Esophagus (tissue), 2 donors: Measurements from ENCODE around the gene TRAPPC1. TPM values are rescaled to one million over a fixed set of nuclear protein-coding genes. Genes with fewer than 3 reads are reported as not detected.
A peak's percentile ranks its signal among the peaks of the same experiment; 100 is the strongest.

Experiments used
- H3K27ac ChIP-seq, 2 donors: one replicate each; pipeline ENCODE4 v1.5.1; 2013; ENCODE audit warnings: low read depth in 2 of 2, mild to moderate bottlenecking in 2 of 2, inconsistent platforms in 1 of 2, low read length in 1 of 2, moderate library complexity in 1 of 2
- H3K27me3 ChIP-seq, 2 donors: one replicate each; pipeline ENCODE4 v1.6.1; 2013; ENCODE audit warnings: low read length in 2 of 2, control low read depth in 1 of 2, mild to moderate bottlenecking in 1 of 2; ENCODE audit not compliant: insufficient read depth in 2 of 2, control insufficient read depth in 1 of 2
- H3K36me3 ChIP-seq, 2 donors: one replicate each; pipeline ENCODE4 v1.6.1; 2013; ENCODE audit warnings: low read length in 1 of 2; ENCODE audit not compliant: control insufficient read depth in 2 of 2, insufficient read depth in 2 of 2
- H3K4me1 ChIP-seq, 2 donors: one replicate each; pipeline ENCODE4 v1.6.1; 2013; ENCODE audit warnings: low read length in 1 of 2; ENCODE audit not compliant: control insufficient read depth in 2 of 2, insufficient read depth in 2 of 2
- H3K4me3 ChIP-seq, 2 donors: one replicate each; pipeline ENCODE4 v1.5.1; 2013; ENCODE audit warnings: low read length in 2 of 2, mild to moderate bottlenecking in 2 of 2, low read depth in 1 of 2, moderate library complexity in 1 of 2
- H3K9me3 ChIP-seq, 2 donors: one replicate each; pipeline ENCODE4 v1.6.1; 2013; ENCODE audit warnings: mild to moderate bottlenecking in 2 of 2, low read depth in 1 of 2, low read length in 1 of 2, moderate library complexity in 1 of 2; ENCODE audit not compliant: control insufficient read depth in 2 of 2, insufficient read depth in 1 of 2
- WGBS, 2 donors: extraction: QIAGEN DNeasy Blood & Tissue Kit; methylation state at CpG; one replicate each; pipeline ENCODE4 v1.1.7; 2013; 5-methylcytosine and 5-hydroxymethylcytosine counted together
- polyA plus RNA-seq, 2 donors: library from polyadenylated mRNA; stranded (reverse); fragments of 200-250 nt; gene quantifications; one replicate each; pipeline ENCODE4 v1.2.3, GENCODE V29; 2013
- donor health status: healthy with polysubstance abuse.
- donor health status: Bipolar disorder and iron deficiency.

The TRAPPC1 gene
- polyA plus RNA-seq, 2 donors = 95.9 to 125 TPM

DNA sequence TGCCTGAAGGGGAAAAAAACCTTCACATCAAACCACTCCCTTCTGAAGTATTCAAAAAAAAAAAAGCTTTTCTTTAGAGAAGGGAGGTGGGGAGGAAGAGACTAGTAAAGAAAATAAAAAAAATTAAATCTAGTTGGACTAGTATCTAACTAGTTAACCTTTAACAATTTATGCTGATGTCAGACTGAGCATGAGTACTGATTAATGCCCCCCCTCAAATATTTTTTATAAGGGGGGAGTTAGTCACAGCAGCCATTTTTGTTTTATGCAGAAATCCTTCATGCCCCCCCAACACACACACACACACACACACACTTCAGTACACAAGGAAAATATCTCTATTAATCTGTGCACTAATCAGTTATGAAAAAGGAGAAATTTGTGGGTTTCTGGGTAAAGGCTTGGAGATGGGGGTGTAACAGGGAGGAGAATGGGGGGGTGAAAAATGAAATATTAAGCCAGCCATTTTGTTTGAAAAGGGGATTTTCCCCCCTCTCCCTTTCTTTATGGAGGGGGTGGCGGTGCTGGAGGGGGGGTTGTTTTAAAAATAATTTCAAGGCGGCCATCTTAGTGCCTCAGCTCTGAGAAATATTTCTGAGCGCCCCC, 47.9 kb downstream of the TRAPPC1 start:
- peak overlapping the region in 1 of 2 donors; percentile 0 for H3K27ac ChIP-seq

DNA sequence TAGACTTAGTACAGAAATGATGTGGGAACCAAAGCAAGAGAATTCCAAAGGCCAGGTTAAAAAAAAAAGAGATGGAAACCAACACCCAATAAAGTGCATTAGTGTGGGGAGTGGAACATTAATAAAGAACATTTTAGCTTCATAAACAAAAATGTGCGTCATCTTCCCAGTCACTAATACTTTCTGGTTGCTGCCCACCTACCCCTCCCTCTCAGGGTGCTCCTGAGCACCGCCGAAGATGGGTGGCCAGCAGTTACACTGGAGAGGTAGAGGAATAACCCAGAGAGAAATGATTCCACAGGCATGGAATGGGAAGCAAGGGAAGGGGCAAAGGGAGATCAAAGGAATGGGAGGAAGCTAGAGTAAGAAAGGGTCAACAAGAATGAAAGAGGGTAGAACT, 49.1 kb downstream of the TRAPPC1 start:
- H3K27ac ChIP-seq = peak overlapping the region in 1 of 2 donors; percentile 8
- H3K4me1 ChIP-seq = peaks cover 2 to 4% of the 10 kb centered on the region in 2 donors
- no peak overlapping the region for H3K4me3 ChIP-seq
- WGBS, 2 donors = 79 to 89% methylated on average over 3 of the region's 3 CpGs
- H3K9me3 ChIP-seq = no peaks in the 10 kb centered on the region
- H3K27me3 ChIP-seq = no peaks in the 10 kb centered on the region
- H3K36me3 ChIP-seq = peaks cover 0 to 2% of the 10 kb centered on the region in 2 donors

More for the DNA sequence above, 47.9 kb downstream of the TRAPPC1 start:
- WGBS, 2 donors = 0% methylated on average over 3 of the region's 3 CpGs
- H3K36me3 ChIP-seq = peaks cover 0 to 2% of the 10 kb centered on the region in 2 donors
- H3K4me1 ChIP-seq = peaks cover 5 to 8% of the 10 kb centered on the region in 2 donors
- no peak overlapping the region for H3K4me3 ChIP-seq
- H3K9me3 ChIP-seq = no peaks in the 10 kb centered on the region
- H3K27me3 ChIP-seq = no peaks in the 10 kb centered on the region

DNA sequence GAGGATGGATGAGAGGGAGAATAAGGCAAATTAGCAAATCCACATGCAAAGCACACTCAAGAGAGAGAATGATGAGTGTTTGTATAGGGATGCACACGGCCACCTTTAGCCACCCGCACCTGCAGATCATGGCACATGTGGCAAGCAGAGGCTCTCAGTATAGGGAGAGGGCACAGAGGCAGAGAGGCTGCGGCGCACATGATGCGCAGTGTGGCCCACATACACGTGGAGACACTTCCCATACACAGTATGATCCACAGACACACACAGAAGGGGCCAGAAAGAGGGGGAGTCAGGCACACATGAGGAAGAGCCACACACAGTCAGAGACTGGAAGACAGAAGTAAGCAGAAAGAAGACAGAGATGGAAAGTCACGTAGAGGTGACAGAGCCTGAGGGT, 49.7 kb downstream of the TRAPPC1 start:
- H3K27me3 ChIP-seq = no peaks in the 10 kb centered on the region
- H3K27ac ChIP-seq = peak overlapping the region in 1 of 2 donors; percentile 24
- 59 to 68% methylated on average over 7 of the region's 7 CpGs for WGBS, 2 donors
- H3K4me1 ChIP-seq = peaks cover 2 to 4% of the 10 kb centered on the region in 2 donors
- no peaks in the 10 kb centered on the region for H3K9me3 ChIP-seq
- peaks cover 0 to 2% of the 10 kb centered on the region in 2 donors for H3K36me3 ChIP-seq
- no peak overlapping the region for H3K4me3 ChIP-seq

DNA sequence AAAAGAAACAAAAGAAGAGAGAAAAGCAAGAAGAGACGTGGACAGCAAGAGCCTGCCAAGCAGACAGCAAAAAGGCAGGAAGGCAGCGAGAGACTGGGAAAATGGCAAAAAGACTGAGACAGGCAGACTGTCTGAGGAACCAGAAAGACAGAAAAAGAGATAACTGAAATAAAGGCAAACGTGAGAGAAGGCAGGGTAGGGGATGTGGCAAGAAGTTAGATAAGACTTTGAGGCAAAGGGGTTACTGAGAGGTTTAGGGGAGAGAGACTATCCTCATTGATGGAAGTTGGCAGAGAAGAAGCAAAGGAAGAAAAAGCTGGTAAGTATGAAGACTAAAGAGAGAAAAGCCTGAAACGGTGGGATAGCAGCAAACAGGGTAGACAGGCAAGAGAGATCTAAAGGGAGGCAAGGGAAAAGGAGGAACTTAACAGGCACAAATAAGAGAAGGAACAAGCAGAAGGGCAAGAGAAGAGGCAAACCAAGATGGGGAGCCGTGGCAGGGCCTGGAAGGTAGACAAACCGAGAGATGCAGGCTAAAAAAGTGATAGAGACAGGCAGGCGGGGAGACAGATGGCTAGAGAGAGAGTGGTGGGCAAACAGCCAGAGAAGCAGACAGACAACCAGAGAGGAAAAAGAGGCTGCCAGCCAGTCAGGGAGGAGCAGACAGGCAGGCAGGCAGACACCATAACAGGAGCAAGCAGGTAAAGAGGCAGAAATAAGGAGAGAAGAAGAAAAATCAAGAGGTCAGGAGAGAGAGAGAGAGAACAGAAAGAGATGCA, 50.3 kb downstream of the TRAPPC1 start:
- WGBS, 2 donors = 47 to 48% methylated on average over 7 of the region's 7 CpGs
- H3K36me3 ChIP-seq = peaks cover 0 to 2% of the 10 kb centered on the region in 2 donors
- H3K4me1 ChIP-seq = peaks cover 2 to 4% of the 10 kb centered on the region in 2 donors
- no peaks in the 10 kb centered on the region for H3K9me3 ChIP-seq
- H3K4me3 ChIP-seq = no peak overlapping the region
- no peaks in the 10 kb centered on the region for H3K27me3 ChIP-seq
- peak overlapping the region in 1 of 2 donors; percentile 61 for H3K27ac ChIP-seq

Other genes with a start within 250 kb of the TRAPPC1 start
- gene TP53, start 244.5 kb downstream of the TRAPPC1 start, polyA plus RNA-seq = 10 to 100 TPM; 20.5 to 22.3 TPM
- gene WRAP53, start 243.5 kb downstream of the TRAPPC1 start, polyA plus RNA-seq = 10 to 100 TPM in 1 of 2 donors, 1 to 10 TPM in 1; 5.5 to 13.3 TPM
- 1 to 10 TPM in 1 of 2 donors, under 1 TPM in 1; 0.67 to 1.3 TPM for gene EFNB3, start 226.7 kb downstream of the TRAPPC1 start, polyA plus RNA-seq
- gene DNAH2, start 214.2 kb downstream of the TRAPPC1 start, polyA plus RNA-seq = under 1 TPM; 0.06 to 0.10 TPM
- gene KDM6B, start 97.7 kb downstream of the TRAPPC1 start, polyA plus RNA-seq = 1 to 10 TPM; 5.2 to 9.0 TPM
- 1 to 10 TPM; 8.7 to 9.7 TPM for gene TMEM88, start 76.9 kb downstream of the TRAPPC1 start, polyA plus RNA-seq
- gene NAA38, start 74.4 kb downstream of the TRAPPC1 start, polyA plus RNA-seq = 100 to 1,000 TPM; 108 to 122 TPM
- 1 to 10 TPM; 4.7 to 6.3 TPM for gene CYB5D1, start 73.9 kb downstream of the TRAPPC1 start, polyA plus RNA-seq
- 10 to 100 TPM; 37.2 to 78.7 TPM for gene CHD3, start 43.2 kb downstream of the TRAPPC1 start, polyA plus RNA-seq
- 1 to 10 TPM; 3.5 to 4.3 TPM for gene RNF227, start 15.7 kb downstream of the TRAPPC1 start, polyA plus RNA-seq
- gene KCNAB3, start 2.1 kb downstream of the TRAPPC1 start, polyA plus RNA-seq = 1 to 10 TPM; 1.3 to 2.3 TPM
- gene CNTROB, start 260 bp upstream of the TRAPPC1 start, polyA plus RNA-seq = 10 to 100 TPM; 18.0 to 29.5 TPM
- under 1 TPM; 0.19 to 0.59 TPM for gene GUCY2D, start 70.7 kb upstream of the TRAPPC1 start, polyA plus RNA-seq
- 10 to 100 TPM; 22.8 to 24.7 TPM for gene ALOX15B, start 107.1 kb upstream of the TRAPPC1 start, polyA plus RNA-seq
- 1 to 10 TPM; 2.4 to 5.2 TPM for gene ALOX12B, start 155.8 kb upstream of the TRAPPC1 start, polyA plus RNA-seq
- 1 to 10 TPM in 1 of 2 donors, under 1 TPM in 1; 0.43 to 1.7 TPM for gene ALOXE3, start 186.6 kb upstream of the TRAPPC1 start, polyA plus RNA-seq
- gene HES7, start 192.2 kb upstream of the TRAPPC1 start, polyA plus RNA-seq = under 1 TPM; 0.15 to 0.24 TPM
- gene PER1, start 220.5 kb upstream of the TRAPPC1 start, polyA plus RNA-seq = 10 to 100 TPM; 44.7 to 85.2 TPM
- 10 to 100 TPM; 21.9 to 22.4 TPM for gene VAMP2, start 231.0 kb upstream of the TRAPPC1 start, polyA plus RNA-seq
- gene TMEM107, start 244.4 kb upstream of the TRAPPC1 start, polyA plus RNA-seq = 1 to 10 TPM; 5.6 to 8.9 TPM